Activated T-helper 2 cell treated with anti-CD3 and anti-CD28 coated beads, Interferon-gamma antibody, Interleukin-2, Interleukin-4, amounts not matched to agents 10 μg/mL and 5 μg/mL and 100 μg/mL, durations not matched to agents 14 hours and 24 hours and 36 hours (primary cell): Measurements from ENCODE around the gene CXCR3. TPM values are rescaled to one million over a fixed set of nuclear protein-coding genes. Genes with fewer than 3 reads are reported as not detected.
"Not testable (repeated sequence)": the region's sequence is repeated elsewhere in the genome, so short reads cannot be mapped to it uniquely, and the experiment has no call there.

Experiments
- DNase-seq: peaks from one replicate; pipeline ENCODE4 v3.0.0; 2021; ENCODE audit warnings: low spot score
- H3K27ac Mint-ChIP-seq: one replicate; pipeline ENCODE4 v1.8.0; 2021; ENCODE audit warnings: mixed read lengths
- H3K27me3 Mint-ChIP-seq: one replicate; pipeline ENCODE4 v1.8.0; 2021; ENCODE audit warnings: low read depth, mixed read lengths
- H3K36me3 Mint-ChIP-seq: one replicate; pipeline ENCODE4 v1.8.0; 2021; ENCODE audit warnings: low read depth, mixed read lengths
- H3K4me1 Mint-ChIP-seq: one replicate; pipeline ENCODE4 v1.8.0; 2021; ENCODE audit warnings: low read depth, mixed read lengths
- H3K4me3 Mint-ChIP-seq: one replicate; pipeline ENCODE4 v1.8.0; 2021; ENCODE audit warnings: low read depth, mild to moderate bottlenecking, moderate library complexity, mixed read lengths
- H3K9me3 Mint-ChIP-seq: one replicate; pipeline ENCODE4 v1.8.0; 2021; ENCODE audit warnings: mixed read lengths
- intact Hi-C: fragments of 100-400 bp; cut with micrococcal nuclease; formaldehyde crosslinking; loops from one replicate; pipeline ENCODE4 v1.15.1; 2023
- total RNA-seq: library from RNA; stranded (reverse); gene quantifications from 2 replicates; pipeline ENCODE4 v1.2.3, GENCODE V29; 2022

The CXCR3 gene
- total RNA-seq, 1 donor from 2014 or later, result 11.1 TPM

DNA sequence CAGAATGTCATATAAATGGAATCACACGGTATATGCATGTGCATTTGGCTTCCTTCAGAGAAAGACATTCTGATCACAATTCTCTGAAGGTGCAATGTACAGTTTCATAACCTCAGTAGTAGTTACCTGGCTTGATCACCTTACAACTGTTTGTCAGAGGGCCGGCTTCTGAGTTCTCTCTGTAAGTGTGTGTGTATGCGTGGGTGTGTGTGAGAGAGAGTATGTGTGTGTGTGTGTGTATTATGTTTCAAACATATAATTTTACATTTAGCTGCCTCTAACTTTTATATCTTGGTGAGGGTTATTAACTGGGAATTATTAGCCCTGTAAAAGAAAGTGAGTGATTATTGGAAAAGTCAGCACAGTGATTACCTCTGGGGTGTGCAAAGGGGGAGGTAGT lies 41.0 kb upstream of the CXCR3 start:
- Mint-ChIP-seq H3K27ac (no peak overlapping the region), H3K4me1 (peaks cover 14% of the 10 kb centered on the region), H3K9me3 (no peaks in the 10 kb centered on the region), H3K36me3 (no peaks in the 10 kb centered on the region), H3K4me3 (no peak overlapping the region), H3K27me3 (peaks cover 3% of the 10 kb centered on the region)
- intact Hi-C loops, result no loop called here
- no peak for DNase-seq

GRCh38 chrX:71657267-71657666 lies 39.0 kb upstream of the CXCR3 start:
- intact Hi-C loops, result no loop called here
- Mint-ChIP-seq H3K27ac (no peak overlapping the region), H3K4me1 (peaks cover 3% of the 10 kb centered on the region), H3K36me3 (no peaks in the 10 kb centered on the region), H3K27me3 (peaks cover 5% of the 10 kb centered on the region), H3K4me3 (no peak overlapping the region), H3K9me3 (no peaks in the 10 kb centered on the region)
- no peak for DNase-seq

GRCh38 chrX:71653344-71653743 lies 35.0 kb upstream of the CXCR3 start:
- H3K4me1 Mint-ChIP-seq, result peaks cover 5% of the 10 kb centered on the region
- H3K4me3 Mint-ChIP-seq, result no peak overlapping the region
- no peaks in the 10 kb centered on the region for H3K9me3 Mint-ChIP-seq
- H3K27me3 Mint-ChIP-seq, result peaks cover 1% of the 10 kb centered on the region
- no peak for DNase-seq
- H3K27ac Mint-ChIP-seq, result no peak overlapping the region
- no peaks in the 10 kb centered on the region for H3K36me3 Mint-ChIP-seq
- intact Hi-C loops, result loop anchor here (5.0 kb wide), 1 partner anchor 71 kb away; no protein-coding TSS in a partner anchor

GRCh38 chrX:71652405-71652804 lies 34.1 kb upstream of the CXCR3 start:
- H3K4me1 Mint-ChIP-seq, result peaks cover 5% of the 10 kb centered on the region
- no peak overlapping the region for H3K27ac Mint-ChIP-seq
- no peaks in the 10 kb centered on the region for H3K36me3 Mint-ChIP-seq
- intact Hi-C loops, result loop anchor here (1.0 to 5.0 kb wide), 2 partner anchors 34 to 70 kb away; partner anchors contain the start of gene CXCR3
- DNase-seq, result peak; percentile 22
- H3K4me3 Mint-ChIP-seq, result no peak overlapping the region
- peaks cover 1% of the 10 kb centered on the region for H3K27me3 Mint-ChIP-seq
- H3K9me3 Mint-ChIP-seq, result no peaks in the 10 kb centered on the region

- Mint-ChIP-seq H3K27ac (no peak overlapping the region), H3K4me3 (no peak overlapping the region), H3K4me1 (peaks cover 5% of the 10 kb centered on the region), H3K27me3 (peaks cover 1% of the 10 kb centered on the region), H3K9me3 (no peaks in the 10 kb centered on the region), H3K36me3 (no peaks in the 10 kb centered on the region)
- DNase-seq, result no peak
- intact Hi-C loops, result loop anchor here (5.0 kb wide), 1 partner anchor 68 kb away; no protein-coding TSS in a partner anchor
These were observed 32.1 kb upstream of the CXCR3 start for GRCh38 chrX:71650333-71650969.

DNA sequence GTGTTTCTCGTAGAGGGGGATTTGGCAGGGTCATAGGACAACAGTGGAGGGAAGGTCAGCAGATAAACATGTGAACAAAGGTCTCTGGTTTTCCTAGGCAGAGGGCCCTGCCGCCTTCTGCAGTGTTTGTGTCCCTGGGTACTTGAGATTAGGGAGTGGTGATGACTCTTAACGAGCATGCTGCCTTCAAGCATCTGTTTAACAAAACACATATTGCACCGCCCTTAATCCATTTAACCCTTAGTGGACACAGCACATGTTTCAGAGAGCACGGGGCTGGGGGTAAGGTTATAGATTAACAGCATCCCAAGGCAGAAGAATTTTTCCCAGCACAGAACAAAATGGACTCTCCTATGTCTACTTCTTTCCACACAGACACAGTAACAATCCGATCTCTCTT lies 26.1 kb upstream of the CXCR3 start:
- H3K9me3 Mint-ChIP-seq, result not testable (repeated sequence)

GRCh38 chrX:71640002-71640401 lies 21.7 kb upstream of the CXCR3 start:
- no peak for DNase-seq
- H3K36me3 Mint-ChIP-seq, result no peaks in the 10 kb centered on the region
- intact Hi-C loops, result no loop called here

More for the DNA sequence above, 26.1 kb upstream of the CXCR3 start:
- H3K27ac Mint-ChIP-seq, H3K4me3 Mint-ChIP-seq, H3K27me3 Mint-ChIP-seq, H3K36me3 Mint-ChIP-seq, H3K4me1 Mint-ChIP-seq, intact Hi-C loops, DNase-seq: not testable (repeated sequence)

GRCh38 chrX:71638409-71638808 lies 20.1 kb upstream of the CXCR3 start:
- DNase-seq, result no peak
- intact Hi-C loops, result loop anchor here (1.0 kb wide), 1 partner anchor 19 kb away; no protein-coding TSS in a partner anchor
- no peaks in the 10 kb centered on the region for H3K27me3 Mint-ChIP-seq
- no peaks in the 10 kb centered on the region for H3K9me3 Mint-ChIP-seq
- H3K4me1 Mint-ChIP-seq, result peaks cover 12% of the 10 kb centered on the region
- H3K4me3 Mint-ChIP-seq, result no peak overlapping the region
- no peaks in the 10 kb centered on the region for H3K36me3 Mint-ChIP-seq
- no peak overlapping the region for H3K27ac Mint-ChIP-seq

More at GRCh38 chrX:71640002-71640401, 21.7 kb upstream of the CXCR3 start:
- no peaks in the 10 kb centered on the region for H3K27me3 Mint-ChIP-seq
- H3K27ac Mint-ChIP-seq, result no peak overlapping the region
- no peak overlapping the region for H3K4me3 Mint-ChIP-seq
- no peaks in the 10 kb centered on the region for H3K9me3 Mint-ChIP-seq
- peaks cover 12% of the 10 kb centered on the region for H3K4me1 Mint-ChIP-seq

DNA sequence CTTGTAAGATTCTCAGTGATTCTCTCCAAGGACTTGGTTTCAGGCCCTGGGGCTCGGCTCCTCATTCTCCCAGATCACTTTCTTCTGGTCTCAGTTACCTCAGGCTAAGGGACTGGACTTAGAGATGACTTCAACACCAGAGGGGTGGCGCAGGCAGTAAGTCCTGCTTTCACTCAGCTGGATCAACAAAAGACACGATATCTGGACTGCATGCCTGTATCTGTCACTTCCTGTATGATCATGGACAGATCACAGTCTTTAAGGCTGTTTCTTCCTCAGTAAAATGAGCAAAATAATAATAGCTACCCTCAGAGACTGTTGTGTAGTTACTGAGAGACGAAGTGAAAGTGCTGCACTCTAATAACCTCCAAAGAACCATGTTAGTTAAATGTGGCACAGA lies 19.5 kb upstream of the CXCR3 start:
- peaks cover 12% of the 10 kb centered on the region for H3K4me1 Mint-ChIP-seq
- H3K27ac Mint-ChIP-seq, result no peak overlapping the region
- intact Hi-C loops, result loop anchor here (1.0 kb wide), 1 partner anchor 19 kb away; no protein-coding TSS in a partner anchor
- no peak overlapping the region for H3K4me3 Mint-ChIP-seq
- no peaks in the 10 kb centered on the region for H3K27me3 Mint-ChIP-seq
- no peaks in the 10 kb centered on the region for H3K9me3 Mint-ChIP-seq
- H3K36me3 Mint-ChIP-seq, result no peaks in the 10 kb centered on the region
- DNase-seq, result no peak

GRCh38 chrX:71637253-71637618 lies 18.9 kb upstream of the CXCR3 start:
- Mint-ChIP-seq H3K4me1 (peaks cover 12% of the 10 kb centered on the region), H3K36me3 (no peaks in the 10 kb centered on the region), H3K27ac (peak overlapping the region; percentile 67), H3K9me3 (no peaks in the 10 kb centered on the region), H3K27me3 (no peaks in the 10 kb centered on the region), H3K4me3 (no peak overlapping the region)
- intact Hi-C loops, result no loop called here
- no peak for DNase-seq

DNA sequence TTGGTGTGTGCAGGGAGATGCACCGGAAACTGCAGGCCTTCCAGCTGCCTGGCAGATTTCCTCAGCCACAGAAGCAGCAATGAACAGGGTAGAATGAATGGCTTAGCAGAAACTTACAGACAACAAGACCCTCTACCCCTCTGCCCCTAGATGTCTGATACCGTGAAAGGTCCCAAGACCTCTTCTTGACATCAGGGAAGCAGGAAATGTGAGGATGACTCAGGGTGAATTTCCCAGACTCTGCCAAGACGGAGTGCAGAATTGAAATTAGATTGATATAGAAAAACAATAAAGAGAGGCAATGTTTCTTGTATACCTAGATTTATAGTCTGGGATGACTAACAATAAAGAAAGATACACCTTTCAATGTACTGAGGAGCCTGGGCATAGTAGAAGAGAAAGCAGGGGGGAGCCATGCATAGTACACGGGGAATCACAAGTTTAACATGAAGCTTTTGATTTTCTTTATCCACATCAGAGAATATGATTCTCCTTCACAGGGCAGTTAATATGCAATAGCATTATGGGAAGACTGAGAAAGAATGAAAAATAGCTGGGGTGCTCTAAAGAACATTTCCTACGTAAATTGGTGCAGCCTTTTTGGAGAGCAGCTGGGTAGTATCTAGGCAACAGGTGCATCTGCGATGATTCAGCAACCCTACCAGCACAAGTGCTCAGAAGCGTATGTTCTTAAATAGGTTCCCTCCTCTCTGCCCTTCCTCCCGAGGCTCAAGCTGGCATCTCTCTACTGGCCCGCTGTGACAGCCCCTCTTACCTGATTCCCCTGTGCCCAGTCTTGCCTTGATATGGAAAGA lies 18.3 kb upstream of the CXCR3 start:
- H3K36me3 Mint-ChIP-seq, result no peaks in the 10 kb centered on the region
- peak overlapping the region; percentile 67 for H3K27ac Mint-ChIP-seq
- no peaks in the 10 kb centered on the region for H3K27me3 Mint-ChIP-seq
- H3K4me1 Mint-ChIP-seq, result peaks cover 12% of the 10 kb centered on the region
- H3K9me3 Mint-ChIP-seq, result no peaks in the 10 kb centered on the region
- DNase-seq, result no peak
- H3K4me3 Mint-ChIP-seq, result no peak overlapping the region
- intact Hi-C loops, result no loop called here

DNA sequence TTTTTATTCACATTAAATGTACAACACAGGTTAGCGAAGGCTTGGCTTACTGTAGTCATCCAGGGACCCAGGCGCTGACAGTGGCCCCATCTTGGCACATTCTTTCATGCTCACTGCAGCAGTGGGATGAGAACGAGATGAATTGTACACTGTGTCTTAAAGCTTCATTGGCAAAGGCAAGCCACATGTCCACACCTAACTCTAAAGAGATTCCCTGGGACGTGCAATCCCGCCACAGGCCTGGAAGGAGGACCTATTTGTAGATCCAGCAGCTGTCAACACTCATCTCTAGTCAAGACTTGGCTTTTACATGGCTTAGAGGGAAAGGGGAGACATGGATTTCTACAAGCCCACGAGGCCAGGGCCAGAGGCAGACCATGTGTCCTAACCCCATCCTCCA lies 16.1 kb upstream of the CXCR3 start:
- Mint-ChIP-seq H3K9me3 (no peaks in the 10 kb centered on the region), H3K36me3 (no peaks in the 10 kb centered on the region), H3K4me3 (no peak overlapping the region), H3K27ac (no peak overlapping the region), H3K4me1 (peaks cover 15% of the 10 kb centered on the region), H3K27me3 (no peaks in the 10 kb centered on the region)
- intact Hi-C loops, result no loop called here
- no peak for DNase-seq
